Neuron (in vitro differentiated cells): ENCODE data around the gene ARRDC2.

Experiments
- H2AFZ ChIP-seq: one replicate; pipeline ENCODE4 v1.6.1; 2013; ENCODE audit warnings: low read depth, mild to moderate bottlenecking, inconsistent platforms, low read length, moderate library complexity
- H3K27me3 ChIP-seq: one replicate; pipeline ENCODE4 v1.6.1; 2013; ENCODE audit warnings: low read length; ENCODE audit not compliant: insufficient read depth
- H3K36me3 ChIP-seq: one replicate; pipeline ENCODE4 v1.6.1; 2013; ENCODE audit warnings: low read length; ENCODE audit not compliant: insufficient read depth
- H3K4me1 ChIP-seq: one replicate; pipeline ENCODE4 v1.6.1; 2013; ENCODE audit warnings: low read length; ENCODE audit not compliant: insufficient read depth
- H3K4me3 ChIP-seq: 2 replicates; pipeline ENCODE4 v1.5.1; 2013; ENCODE audit warnings: mild to moderate bottlenecking, low read length, moderate library complexity
- H3K9me3 ChIP-seq: one replicate; pipeline ENCODE4 v1.6.1; 2013; ENCODE audit warnings: low read length

The ARRDC2 gene

GRCh38 chr19:18007917-18008673 lies at the start of gene ARRDC2:
ARRDC2 (plus strand) TSS chr19:18008170; CDS start chr19:18008311, 141 bp downstream.
- Histone ChIP-seq H2AFZ (peak within 1 kb of the TSS; percentile 27), H3K36me3 (no peaks in the 10 kb centered on the region), H3K9me3 (no peaks in the 10 kb centered on the region), H3K27me3 (no peaks in the 10 kb centered on the region), H3K4me1 (peaks cover 11% of the 10 kb centered on the region), H3K4me3 (peak within 1 kb of the TSS; percentile 19)

- no peaks in the 10 kb centered on the region for H3K27me3 ChIP-seq
- no peak overlapping the region for H2AFZ ChIP-seq
- H3K36me3 ChIP-seq, result peaks cover 8% of the 10 kb centered on the region
- H3K4me3 ChIP-seq, result no peak overlapping the region
- no peaks in the 10 kb centered on the region for H3K9me3 ChIP-seq
- peaks cover 21% of the 10 kb centered on the region for H3K4me1 ChIP-seq
Observed at GRCh38 chr19:17963936-17964691, 43.9 kb upstream of the ARRDC2 start.

DNA sequence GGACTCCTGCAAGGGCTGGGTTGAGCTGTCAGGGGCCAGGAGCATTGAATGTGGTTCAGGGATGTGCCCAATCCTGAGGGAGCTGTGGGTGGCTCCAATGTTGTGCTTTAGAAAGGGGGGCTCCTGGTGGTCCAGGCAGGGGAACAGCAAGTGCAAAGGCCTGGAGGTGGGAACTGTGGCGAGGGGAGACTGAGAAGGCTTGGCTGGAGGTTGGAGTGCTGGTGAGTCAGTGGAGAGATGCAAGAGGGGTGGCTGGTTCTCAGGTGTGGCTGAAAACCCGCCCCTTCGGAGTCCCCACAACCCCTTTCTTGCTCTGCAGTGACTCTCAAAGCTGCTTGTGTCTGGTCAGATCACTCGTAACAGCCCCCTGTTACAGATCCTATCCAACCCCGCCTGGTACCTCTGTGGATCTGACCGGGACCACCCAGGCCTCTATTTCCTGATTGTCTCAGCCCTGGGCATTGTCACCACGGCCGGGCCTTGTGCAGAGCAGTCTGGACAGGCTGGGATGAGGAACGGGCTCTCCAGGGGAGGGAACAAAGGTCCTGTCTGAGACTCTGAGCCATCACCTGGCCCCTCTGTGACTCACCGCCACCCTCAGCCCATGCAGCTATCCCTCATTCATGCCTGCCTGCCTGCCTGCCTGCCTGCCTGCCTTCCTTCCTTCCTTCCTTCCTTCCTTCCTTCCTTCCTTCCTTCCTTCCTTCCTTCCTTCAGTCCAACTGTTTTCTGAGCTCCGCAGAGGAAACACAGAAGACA lies 42.4 kb upstream of the ARRDC2 start:
- Histone ChIP-seq H3K9me3 (no peaks in the 10 kb centered on the region), H3K4me1 (peaks cover 21% of the 10 kb centered on the region), H3K4me3 (no peak overlapping the region), H3K36me3 (peaks cover 6% of the 10 kb centered on the region), H3K27me3 (no peaks in the 10 kb centered on the region), H2AFZ (no peak overlapping the region)

DNA sequence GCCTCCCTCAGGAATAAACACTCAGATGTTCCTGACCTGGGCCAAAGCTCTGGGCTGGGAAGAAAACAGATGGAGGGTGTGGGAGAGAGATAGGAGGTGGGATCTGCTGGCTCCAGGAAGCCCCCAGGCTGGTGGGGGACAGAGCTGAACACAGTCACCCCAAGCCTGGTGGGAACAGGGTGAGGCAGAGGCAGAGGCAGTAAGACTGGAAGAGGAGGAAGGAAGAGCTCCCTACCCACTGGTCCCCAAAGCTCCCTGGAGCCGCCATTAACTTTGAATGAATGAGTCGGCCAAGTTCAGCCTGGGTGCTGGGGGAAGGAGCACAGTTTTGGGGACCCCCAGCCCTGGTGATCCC lies 41.9 kb upstream of the ARRDC2 start:
- Histone ChIP-seq H3K4me3 (no peak overlapping the region), H3K27me3 (no peaks in the 10 kb centered on the region)

DNA sequence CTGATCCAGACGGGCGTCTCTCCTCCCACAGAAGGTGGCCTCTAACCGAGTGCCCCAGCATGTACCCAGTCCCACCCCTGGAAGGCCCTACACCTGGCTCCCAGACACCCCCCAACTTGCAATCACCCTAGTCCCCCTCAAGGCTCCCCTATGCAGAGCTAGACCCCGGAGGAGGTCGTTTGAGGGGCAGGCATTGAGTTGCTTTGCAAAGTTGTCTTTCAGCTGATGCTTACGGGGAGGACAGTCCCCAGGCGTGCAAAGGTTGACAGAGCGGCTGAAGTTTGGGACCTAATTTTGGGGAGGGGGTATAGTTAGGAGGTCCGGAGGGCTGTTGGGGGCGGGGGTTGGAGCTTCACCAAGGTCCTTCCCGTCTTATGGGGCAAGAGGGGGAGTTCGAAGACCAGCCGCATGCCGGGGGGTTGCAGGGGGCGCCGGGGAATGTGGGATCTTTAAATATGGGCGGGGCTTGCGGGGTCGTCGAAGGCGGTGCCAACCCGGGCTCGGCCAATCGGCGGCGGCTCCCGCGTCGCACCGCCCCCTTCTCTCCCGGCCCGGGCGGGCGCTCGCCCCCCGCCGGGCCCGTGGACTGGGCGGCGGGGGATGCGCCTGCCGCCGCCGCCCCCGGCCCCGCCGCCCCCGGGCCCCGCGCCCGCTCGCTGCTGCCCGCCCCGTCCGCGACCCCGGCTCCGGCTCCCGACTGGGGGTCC lies 41.3 kb upstream of the ARRDC2 start, which contains the start of gene KCNN1:
KCNN1 (plus strand) TSS at position 558 of the 707 bp plus-strand sequence. CDS start 6,782 bp downstream, outside the sequence.
- Histone ChIP-seq H3K9me3 (no peaks in the 10 kb centered on the region), H2AFZ (no peak within 1 kb of the TSS), H3K27me3 (no peaks in the 10 kb centered on the region), H3K36me3 (peaks cover 8% of the 10 kb centered on the region), H3K4me3 (peak within 1 kb of the TSS; percentile 54), H3K4me1 (peaks cover 21% of the 10 kb centered on the region)

More for the DNA sequence above, 41.9 kb upstream of the ARRDC2 start:
- Histone ChIP-seq H3K36me3 (peaks cover 7% of the 10 kb centered on the region), H3K4me1 (peaks cover 21% of the 10 kb centered on the region), H2AFZ (no peak overlapping the region), H3K9me3 (no peaks in the 10 kb centered on the region)

- no peak overlapping the region for H2AFZ ChIP-seq
- peaks cover 21% of the 10 kb centered on the region for H3K4me1 ChIP-seq
- peaks cover 7% of the 10 kb centered on the region for H3K36me3 ChIP-seq
- peak overlapping the region; percentile 54 for H3K4me3 ChIP-seq
- no peaks in the 10 kb centered on the region for H3K27me3 ChIP-seq
- H3K9me3 ChIP-seq, result no peaks in the 10 kb centered on the region
Observed at GRCh38 chr19:17967257-17968051, 40.5 kb upstream of the ARRDC2 start.

DNA sequence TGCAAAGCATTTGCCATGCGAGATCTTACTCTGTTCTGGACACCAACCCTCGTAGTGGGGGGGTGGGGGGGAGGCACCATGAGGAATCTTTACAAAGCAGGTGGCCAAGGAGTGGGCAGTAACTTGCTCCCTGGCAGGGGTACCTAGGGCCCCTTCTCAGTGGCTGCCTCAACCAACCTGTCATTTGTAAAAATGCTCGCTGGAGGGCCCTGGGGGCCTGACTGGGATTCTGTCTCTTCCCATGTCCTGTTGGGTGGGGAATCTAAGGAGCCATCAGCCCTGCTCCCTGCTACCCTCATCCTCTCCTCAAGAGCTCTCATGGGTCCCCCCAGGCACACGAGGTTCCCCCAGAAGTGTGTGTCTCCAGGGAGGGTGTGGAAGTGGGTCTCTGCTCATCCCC lies 39.6 kb upstream of the ARRDC2 start:
- Histone ChIP-seq H2AFZ (no peak overlapping the region), H3K36me3 (peaks cover 4% of the 10 kb centered on the region), H3K4me1 (peaks cover 21% of the 10 kb centered on the region), H3K9me3 (no peaks in the 10 kb centered on the region), H3K4me3 (no peak overlapping the region), H3K27me3 (no peaks in the 10 kb centered on the region)

DNA sequence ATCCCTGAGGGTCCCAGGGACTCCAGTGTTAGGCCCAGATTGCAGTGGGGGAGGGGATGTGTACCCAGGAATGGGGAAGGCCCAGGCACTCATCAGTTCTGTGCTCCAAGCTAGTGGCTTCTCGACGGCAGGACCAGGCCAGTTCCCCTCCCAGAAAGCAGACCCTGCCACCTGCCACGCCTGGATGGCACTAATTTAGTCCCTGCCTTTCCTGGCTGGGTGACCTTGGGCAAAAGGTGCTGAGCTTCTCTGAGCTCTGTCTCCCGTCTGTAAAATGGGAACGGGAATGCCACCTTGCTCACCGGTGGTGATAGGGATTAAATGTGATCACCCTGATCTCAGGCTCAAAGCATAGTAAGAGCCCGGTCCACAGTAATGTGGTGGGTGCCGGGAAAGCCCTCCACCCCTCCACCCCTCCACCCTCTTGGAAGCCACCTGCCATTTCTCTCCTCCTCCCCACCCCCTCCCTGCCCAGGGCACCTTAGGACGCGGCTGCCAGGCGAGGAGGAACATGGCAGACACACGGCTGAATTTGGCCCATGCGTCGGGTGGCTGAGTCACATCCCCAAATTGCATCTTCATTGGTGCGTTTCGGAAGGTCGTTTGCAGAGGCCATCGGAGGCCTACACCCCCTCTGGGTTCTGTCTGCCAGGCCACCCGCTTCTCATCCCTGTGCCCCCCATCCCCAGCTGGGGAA lies 38.7 kb upstream of the ARRDC2 start:
- Histone ChIP-seq H3K4me1 (peaks cover 21% of the 10 kb centered on the region), H3K4me3 (no peak overlapping the region), H3K27me3 (no peaks in the 10 kb centered on the region), H3K9me3 (no peaks in the 10 kb centered on the region), H3K36me3 (peaks cover 11% of the 10 kb centered on the region), H2AFZ (no peak overlapping the region)

- no peaks in the 10 kb centered on the region for H3K27me3 ChIP-seq
- peaks cover 29% of the 10 kb centered on the region for H3K36me3 ChIP-seq
- H3K9me3 ChIP-seq, result no peaks in the 10 kb centered on the region
- no peak overlapping the region for H2AFZ ChIP-seq
- no peak overlapping the region for H3K4me3 ChIP-seq
- H3K4me1 ChIP-seq, result peaks cover 6% of the 10 kb centered on the region
Observed at GRCh38 chr19:17972230-17972629, 35.7 kb upstream of the ARRDC2 start.

- Histone ChIP-seq H2AFZ (no peak overlapping the region), H3K36me3 (peaks cover 40% of the 10 kb centered on the region), H3K4me1 (no peaks in the 10 kb centered on the region), H3K9me3 (no peaks in the 10 kb centered on the region), H3K4me3 (no peak overlapping the region), H3K27me3 (no peaks in the 10 kb centered on the region)
Observed at GRCh38 chr19:17973759-17974158, 34.2 kb upstream of the ARRDC2 start.

DNA sequence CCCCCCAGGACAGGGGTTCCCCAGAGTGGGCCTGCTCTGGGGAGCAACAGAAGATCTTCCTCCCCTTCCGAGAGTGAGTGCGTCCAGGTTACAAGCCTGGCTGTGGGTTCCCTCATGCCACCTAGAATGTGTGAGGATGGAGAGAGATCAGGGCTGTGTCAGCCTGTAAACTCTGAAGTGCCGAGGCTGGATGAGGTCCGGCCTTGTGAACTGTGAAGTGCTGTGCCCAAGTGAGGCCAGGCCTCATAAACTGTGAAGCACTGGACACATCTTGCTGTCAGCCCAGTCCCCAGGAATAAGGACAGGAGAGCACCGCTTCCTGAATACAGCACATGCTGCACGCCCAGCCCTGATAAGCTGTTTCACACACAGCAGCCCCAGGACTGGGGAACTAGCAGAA lies 33.4 kb upstream of the ARRDC2 start:
- no peaks in the 10 kb centered on the region for H3K9me3 ChIP-seq
- H3K27me3 ChIP-seq, result no peaks in the 10 kb centered on the region
- H2AFZ ChIP-seq, result no peak overlapping the region
- no peaks in the 10 kb centered on the region for H3K4me1 ChIP-seq
- no peak overlapping the region for H3K4me3 ChIP-seq
- H3K36me3 ChIP-seq, result peaks cover 41% of the 10 kb centered on the region
